Thyroid gland (tissue), 4 donors: ENCODE measurements around the gene WDR83. TPM values are rescaled to one million over a fixed set of nuclear protein-coding genes. Genes with fewer than 3 reads are reported as not detected.

ENCODE experiments used
- DNase-seq, 2 donors: peaks; one replicate each; pipeline ENCODE4 v3.0.0-alpha.2; 2019
- H3K27ac ChIP-seq, 3 donors: fragments of 200-600 bp; sonication (generic); 1 replicate in 2 of 3; 2 replicates in 1 of 3; pipeline ENCODE4 v1.5.1; 2016 to 2019; ENCODE audit warnings: mild to moderate bottlenecking in 1 of 3, moderate library complexity in 1 of 3
- H3K27me3 ChIP-seq: fragments of 200-600 bp; sonication (generic); one replicate; pipeline ENCODE4 v1.5.1; 2019
- H3K36me3 ChIP-seq, 2 donors: fragments of 200-600 bp; sonication (generic); one replicate each; pipeline ENCODE4 v1.5.1; 2016 to 2019
- H3K4me1 ChIP-seq, 2 donors: fragments of 200-600 bp; sonication (generic); one replicate each; pipeline ENCODE4 v1.5.1; 2017 to 2019
- H3K4me3 ChIP-seq, 3 donors: fragments of 200-600 bp; sonication (generic); replicated peaks in 1 of 3; 1 replicate in 2 of 3; 2 replicates in 1 of 3; pipeline ENCODE4 v1.5.1; 2016; ENCODE audit warnings: mild to moderate bottlenecking in 1 of 3
- H3K9me3 ChIP-seq: fragments of 200-600 bp; sonication (generic); one replicate; pipeline ENCODE4 v1.5.1; 2017
- POLR2A ChIP-seq, 2 donors: fragments of 450-650 bp; IDR thresholded peaks; one replicate each; pipeline ENCODE4 v1.6.1; 2017; ENCODE audit warnings: antibody characterized with exemption in 2 of 2, mild to moderate bottlenecking in 2 of 2, moderate library complexity in 1 of 2
- WGBS, 2 donors: methylation state at CpG; one replicate each; pipeline ENCODE4 v1.1.5; 2017; 5-methylcytosine and 5-hydroxymethylcytosine counted together
- intact Hi-C: fragments of 100-400 bp; cut with DNase I; formaldehyde crosslinking; loops from one replicate; pipeline ENCODE4 v1.15.1; 2023
- total RNA-seq, 4 donors: library from RNA; depleted of rRNA; stranded (reverse); fragments of >200 nt; gene quantifications; one replicate each; pipeline ENCODE4 v1.2.3, GENCODE V29; 2016
- TF ChIP-seq, protein P1 (sequence below), 6 experiments: fragments of 200-600 bp in 3 of 6; fragments of 450-650 bp in 3 of 6; sonication (generic) in 3 of 6; IDR thresholded peaks; one replicate each; pipeline ENCODE4 v1.5.1; 2016 to 2019; ENCODE audit warnings: antibody characterized with exemption in 6 of 6, mild to moderate bottlenecking in 2 of 6, inconsistent platforms in 1 of 6, moderate library complexity in 1 of 6

The WDR83 gene
- total RNA-seq, 4 donors from 2014 or later: 9.5 to 17.5 (median 14.3) TPM

DNA sequence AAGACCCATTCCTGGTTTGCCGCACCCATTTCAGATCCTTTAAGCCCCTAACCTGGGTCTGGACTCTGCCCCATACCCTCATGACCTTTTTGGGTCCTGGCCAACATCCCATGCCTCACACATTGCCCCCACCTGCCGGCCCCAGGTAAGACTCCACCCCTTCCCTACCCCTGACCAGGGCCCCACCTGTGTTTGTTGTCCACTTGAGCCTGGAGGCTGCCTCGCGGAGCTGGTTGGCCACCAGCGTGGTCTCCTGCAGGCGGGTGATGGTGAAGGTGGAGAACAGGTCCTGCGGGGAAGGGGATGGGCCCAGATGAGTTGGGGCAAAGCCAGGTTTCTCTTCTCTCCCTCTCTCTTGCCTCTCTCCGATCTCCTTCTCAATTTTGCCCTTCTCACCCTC, 19.6 kb upstream of the WDR83 start:
- peaks cover 14 to 15% of the 10 kb centered on the region in 2 donors for H3K4me1 ChIP-seq
- no peaks in the 10 kb centered on the region for H3K27me3 ChIP-seq
- H3K36me3 ChIP-seq: no peaks in the 10 kb centered on the region
- H3K9me3 ChIP-seq: no peaks in the 10 kb centered on the region
- no peak overlapping the region for H3K27ac ChIP-seq
- DNase-seq: peak in 1 of 2 donors; percentile 13
- WGBS, 2 donors: 65 to 68% methylated on average over 8 of the region's 8 CpGs
- TF ChIP-seq POLR2A (IDR thresholded peaks at IDR 0.05): no peak
- TF ChIP-seq, protein P1, sequence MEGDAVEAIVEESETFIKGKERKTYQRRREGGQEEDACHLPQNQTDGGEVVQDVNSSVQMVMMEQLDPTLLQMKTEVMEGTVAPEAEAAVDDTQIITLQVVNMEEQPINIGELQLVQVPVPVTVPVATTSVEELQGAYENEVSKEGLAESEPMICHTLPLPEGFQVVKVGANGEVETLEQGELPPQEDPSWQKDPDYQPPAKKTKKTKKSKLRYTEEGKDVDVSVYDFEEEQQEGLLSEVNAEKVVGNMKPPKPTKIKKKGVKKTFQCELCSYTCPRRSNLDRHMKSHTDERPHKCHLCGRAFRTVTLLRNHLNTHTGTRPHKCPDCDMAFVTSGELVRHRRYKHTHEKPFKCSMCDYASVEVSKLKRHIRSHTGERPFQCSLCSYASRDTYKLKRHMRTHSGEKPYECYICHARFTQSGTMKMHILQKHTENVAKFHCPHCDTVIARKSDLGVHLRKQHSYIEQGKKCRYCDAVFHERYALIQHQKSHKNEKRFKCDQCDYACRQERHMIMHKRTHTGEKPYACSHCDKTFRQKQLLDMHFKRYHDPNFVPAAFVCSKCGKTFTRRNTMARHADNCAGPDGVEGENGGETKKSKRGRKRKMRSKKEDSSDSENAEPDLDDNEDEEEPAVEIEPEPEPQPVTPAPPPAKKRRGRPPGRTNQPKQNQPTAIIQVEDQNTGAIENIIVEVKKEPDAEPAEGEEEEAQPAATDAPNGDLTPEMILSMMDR (IDR thresholded peaks at IDR 0.05): no peak
- peak overlapping the region in 1 of 3 donors; percentile 23 for H3K4me3 ChIP-seq
- intact Hi-C loops: no loop called here

- Histone ChIP-seq H3K27ac (no peak overlapping the region), H3K9me3 (no peaks in the 10 kb centered on the region), H3K4me1 (peaks cover 14 to 15% of the 10 kb centered on the region in 2 donors), H3K4me3 (peak overlapping the region in 1 of 3 donors; percentile 23), H3K27me3 (no peaks in the 10 kb centered on the region), H3K36me3 (no peaks in the 10 kb centered on the region)
- intact Hi-C loops: no loop called here
- TF ChIP-seq, protein P1 (IDR thresholded peaks at IDR 0.05): no peak
- TF ChIP-seq POLR2A (IDR thresholded peaks at IDR 0.05): no peak
- WGBS, 2 donors: 17 to 21% methylated on average over 27 to 31 of the region's 31 CpGs
- peak; percentile 64 to 71 for DNase-seq
These were observed 19.0 kb upstream of the WDR83 start for GRCh38 chr19:12647490-12648071.

DNA sequence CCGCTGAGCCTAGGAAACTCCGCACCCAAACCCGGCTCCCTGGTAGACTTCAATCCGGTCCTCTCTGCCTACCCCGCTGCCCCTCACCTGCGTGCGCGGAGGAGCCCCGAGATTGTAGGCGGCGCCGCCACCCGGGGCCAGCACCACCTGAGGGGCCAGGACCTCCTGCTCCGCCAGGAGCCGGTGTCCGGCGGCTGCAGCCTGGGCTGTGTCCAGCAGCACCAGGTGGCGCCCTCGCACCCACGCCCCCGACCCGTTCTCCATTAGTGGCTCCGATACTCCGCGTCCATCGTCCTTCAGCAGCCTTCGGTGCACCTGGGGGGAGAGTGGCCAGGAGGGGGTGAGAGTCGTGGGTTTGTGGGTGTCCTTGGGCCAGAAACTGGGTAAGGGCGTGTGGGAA, 18.5 kb upstream of the WDR83 start:
- WGBS, 2 donors: 10% methylated on average over 19 to 21 of the region's 29 CpGs
- TF ChIP-seq, protein P1 (IDR thresholded peaks at IDR 0.05): peak in 3 of 6 experiments; percentile 33 to 37 (median 35)
- TF ChIP-seq POLR2A (IDR thresholded peaks at IDR 0.05): peak in 1 of 2 donors; percentile 6
- peaks cover 14 to 15% of the 10 kb centered on the region in 2 donors for H3K4me1 ChIP-seq
- intact Hi-C loops: no loop called here
- no peaks in the 10 kb centered on the region for H3K9me3 ChIP-seq
- no peaks in the 10 kb centered on the region for H3K27me3 ChIP-seq
- peak overlapping the region in 1 of 3 donors; percentile 23 for H3K4me3 ChIP-seq
- DNase-seq: peak; percentile 37 to 42
- no peak overlapping the region for H3K27ac ChIP-seq
- H3K36me3 ChIP-seq: no peaks in the 10 kb centered on the region

- 96 to 98% methylated on average over 10 of the region's 10 CpGs for WGBS, 2 donors
- Histone ChIP-seq H3K36me3 (peaks cover 3 to 6% of the 10 kb centered on the region in 2 donors), H3K4me1 (peaks cover 14 to 15% of the 10 kb centered on the region in 2 donors), H3K4me3 (no peak overlapping the region), H3K27ac (no peak overlapping the region), H3K9me3 (no peaks in the 10 kb centered on the region), H3K27me3 (no peaks in the 10 kb centered on the region)
- no peak for DNase-seq
- intact Hi-C loops: no loop called here
- TF ChIP-seq, protein P1 (IDR thresholded peaks at IDR 0.05): no peak
- TF ChIP-seq POLR2A (IDR thresholded peaks at IDR 0.05): no peak
These were observed 16.7 kb upstream of the WDR83 start for GRCh38 chr19:12649941-12650340.

DNA sequence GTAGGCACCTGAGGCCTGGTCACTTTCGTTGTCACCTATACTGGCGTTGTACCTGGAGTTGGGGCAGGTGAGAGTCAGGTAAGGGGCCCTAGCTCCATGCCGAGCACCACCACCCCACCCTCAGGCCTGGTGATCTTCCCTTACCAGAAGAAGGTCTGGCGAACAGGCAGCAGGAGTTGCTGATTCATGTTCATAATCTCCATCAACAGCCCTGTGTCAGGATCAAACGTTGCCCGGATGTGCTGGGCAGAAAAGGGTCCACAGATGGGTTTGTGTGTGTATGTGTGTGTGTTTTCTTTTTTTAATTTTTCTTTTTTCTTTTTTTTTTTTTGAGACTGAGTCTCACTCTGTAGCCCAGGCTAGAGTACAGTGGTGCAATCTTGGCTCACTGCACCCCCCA, 14.4 kb upstream of the WDR83 start:
- no peak for TF ChIP-seq POLR2A (IDR thresholded peaks at IDR 0.05)
- TF ChIP-seq, protein P1 (IDR thresholded peaks at IDR 0.05): no peak
- H3K27me3 ChIP-seq: no peaks in the 10 kb centered on the region
- DNase-seq: no peak
- H3K27ac ChIP-seq: no peak overlapping the region
- intact Hi-C loops: no loop called here
- 91 to 98% methylated on average over 6 of the region's 6 CpGs for WGBS, 2 donors
- no peak overlapping the region for H3K4me3 ChIP-seq
- no peaks in the 10 kb centered on the region for H3K9me3 ChIP-seq
- H3K36me3 ChIP-seq: peaks cover 6 to 12% of the 10 kb centered on the region in 2 donors
- H3K4me1 ChIP-seq: peaks cover 13 to 15% of the 10 kb centered on the region in 2 donors
